Stimulated activated effector memory CD8-positive, alpha-beta T cell treated with anti-CD3 and anti-CD28 coated beads, Interleukin-12 subunit alpha, Interleukin-12 subunit beta, amount 100 ng/mL, for 72 hours (primary cell): Measurements from ENCODE around the gene EVI5L.

Experiments
- ATAC-seq: fragments of 150-1000 bp; cut with Tn5 transposase; 2 replicates; pipeline ENCODE4 v1.10.0; 2021
- DNase-seq, 2 donors: peaks; one replicate each; pipeline ENCODE4 v3.0.0; 2021 to 2022; ENCODE audit warnings: low spot score in 2 of 2
- H3K27ac Mint-ChIP-seq: one replicate; pipeline ENCODE4 v1.8.0; 2022; ENCODE audit warnings: mild to moderate bottlenecking, mixed read lengths
- H3K36me3 Mint-ChIP-seq: one replicate; pipeline ENCODE4 v1.8.0; 2022; ENCODE audit warnings: mild to moderate bottlenecking, mixed read lengths
- H3K4me1 Mint-ChIP-seq: one replicate; pipeline ENCODE4 v1.8.0; 2022; ENCODE audit warnings: mixed read lengths
- H3K4me3 Mint-ChIP-seq: one replicate; pipeline ENCODE4 v1.8.0; 2022; ENCODE audit warnings: mild to moderate bottlenecking, mixed read lengths
- H3K9me3 Mint-ChIP-seq: one replicate; pipeline ENCODE4 v1.8.0; 2022; ENCODE audit warnings: mixed read lengths

EVI5L gene

GRCh38 chr19:7831452-7831851 lies 1.4 kb downstream of the EVI5L start:
- peak overlapping the region; percentile 77 for H3K4me3 Mint-ChIP-seq
- ATAC-seq (no peak), DNase-seq (no peak)
- H3K36me3 Mint-ChIP-seq: peaks cover 5% of the 10 kb centered on the region
- peaks cover 29% of the 10 kb centered on the region for H3K4me1 Mint-ChIP-seq
- H3K27ac Mint-ChIP-seq: peak overlapping the region; percentile 78
- H3K9me3 Mint-ChIP-seq: no peaks in the 10 kb centered on the region

GRCh38 chr19:7832009-7832408 lies 2.0 kb downstream of the EVI5L start:
- peak overlapping the region; percentile 77 for H3K4me3 Mint-ChIP-seq
- ATAC-seq: no peak
- no peaks in the 10 kb centered on the region for H3K9me3 Mint-ChIP-seq
- H3K27ac Mint-ChIP-seq: peak overlapping the region; percentile 78
- H3K36me3 Mint-ChIP-seq: peaks cover 5% of the 10 kb centered on the region
- no peak for DNase-seq
- peaks cover 29% of the 10 kb centered on the region for H3K4me1 Mint-ChIP-seq

GRCh38 chr19:7832781-7833180 lies 2.8 kb downstream of the EVI5L start:
- peaks cover 29% of the 10 kb centered on the region for H3K4me1 Mint-ChIP-seq
- DNase-seq (no peak), ATAC-seq (no peak)
- no peak overlapping the region for H3K4me3 Mint-ChIP-seq
- peaks cover 5% of the 10 kb centered on the region for H3K36me3 Mint-ChIP-seq
- no peaks in the 10 kb centered on the region for H3K9me3 Mint-ChIP-seq
- H3K27ac Mint-ChIP-seq: no peak overlapping the region

- ATAC-seq (no peak), DNase-seq (no peak)
- no peak overlapping the region for H3K4me3 Mint-ChIP-seq
- H3K9me3 Mint-ChIP-seq: no peaks in the 10 kb centered on the region
- peaks cover 29% of the 10 kb centered on the region for H3K4me1 Mint-ChIP-seq
- peaks cover 5% of the 10 kb centered on the region for H3K36me3 Mint-ChIP-seq
- no peak overlapping the region for H3K27ac Mint-ChIP-seq
These were observed 3.4 kb downstream of the EVI5L start for GRCh38 chr19:7833225-7834099.

GRCh38 chr19:7839476-7839875 lies 9.5 kb downstream of the EVI5L start:
- Mint-ChIP-seq H3K27ac (no peak overlapping the region), H3K4me3 (no peak overlapping the region), H3K36me3 (no peaks in the 10 kb centered on the region), H3K9me3 (no peaks in the 10 kb centered on the region), H3K4me1 (no peaks in the 10 kb centered on the region)
- ATAC-seq: no peak
- no peak for DNase-seq

GRCh38 chr19:7840629-7841028 lies 10.6 kb downstream of the EVI5L start:
- Mint-ChIP-seq H3K27ac (no peak overlapping the region), H3K36me3 (no peaks in the 10 kb centered on the region), H3K9me3 (no peaks in the 10 kb centered on the region), H3K4me1 (no peaks in the 10 kb centered on the region), H3K4me3 (no peak overlapping the region)
- DNase-seq (no peak), ATAC-seq (no peak)

GRCh38 chr19:7841751-7842660 lies 12.0 kb downstream of the EVI5L start:
- Mint-ChIP-seq H3K4me1 (no peaks in the 10 kb centered on the region), H3K9me3 (no peaks in the 10 kb centered on the region), H3K27ac (no peak overlapping the region), H3K36me3 (no peaks in the 10 kb centered on the region), H3K4me3 (no peak overlapping the region)
- DNase-seq: no peak
- ATAC-seq: no peak

- no peak overlapping the region for H3K27ac Mint-ChIP-seq
- H3K4me3 Mint-ChIP-seq: no peak overlapping the region
- H3K36me3 Mint-ChIP-seq: no peaks in the 10 kb centered on the region
- DNase-seq (no peak), ATAC-seq (no peak)
- H3K9me3 Mint-ChIP-seq: no peaks in the 10 kb centered on the region
- no peaks in the 10 kb centered on the region for H3K4me1 Mint-ChIP-seq
These were observed 12.8 kb downstream of the EVI5L start for GRCh38 chr19:7842661-7843294.

GRCh38 chr19:7843521-7843920 lies 13.5 kb downstream of the EVI5L start:
- Mint-ChIP-seq H3K9me3 (no peaks in the 10 kb centered on the region), H3K36me3 (no peaks in the 10 kb centered on the region), H3K4me1 (no peaks in the 10 kb centered on the region), H3K27ac (no peak overlapping the region), H3K4me3 (no peak overlapping the region)
- no peak for ATAC-seq
- no peak for DNase-seq

- Mint-ChIP-seq H3K4me1 (no peaks in the 10 kb centered on the region), H3K9me3 (no peaks in the 10 kb centered on the region), H3K27ac (no peak overlapping the region), H3K4me3 (no peak overlapping the region), H3K36me3 (no peaks in the 10 kb centered on the region)
- DNase-seq (no peak), ATAC-seq (no peak)
These were observed 14.4 kb downstream of the EVI5L start for GRCh38 chr19:7844405-7844804.

- Mint-ChIP-seq H3K27ac (no peak overlapping the region), H3K9me3 (no peaks in the 10 kb centered on the region), H3K4me1 (no peaks in the 10 kb centered on the region), H3K36me3 (no peaks in the 10 kb centered on the region), H3K4me3 (no peak overlapping the region)
- no peak for DNase-seq
- no peak for ATAC-seq
These were observed 14.9 kb downstream of the EVI5L start for GRCh38 chr19:7844951-7845350.

GRCh38 chr19:7845390-7846154 lies 15.6 kb downstream of the EVI5L start:
- Mint-ChIP-seq H3K4me3 (no peak overlapping the region), H3K27ac (no peak overlapping the region), H3K9me3 (no peaks in the 10 kb centered on the region), H3K36me3 (no peaks in the 10 kb centered on the region), H3K4me1 (no peaks in the 10 kb centered on the region)
- ATAC-seq: no peak
- no peak for DNase-seq

- ATAC-seq (no peak), DNase-seq (no peak)
- Mint-ChIP-seq H3K9me3 (no peaks in the 10 kb centered on the region), H3K4me1 (no peaks in the 10 kb centered on the region), H3K36me3 (no peaks in the 10 kb centered on the region), H3K27ac (no peak overlapping the region), H3K4me3 (no peak overlapping the region)
These were observed 16.2 kb downstream of the EVI5L start for GRCh38 chr19:7846155-7846646.

GRCh38 chr19:7847664-7848063 lies 17.6 kb downstream of the EVI5L start:
- ATAC-seq (no peak), DNase-seq (no peak)
- H3K36me3 Mint-ChIP-seq: no peaks in the 10 kb centered on the region
- H3K4me3 Mint-ChIP-seq: no peak overlapping the region
- H3K27ac Mint-ChIP-seq: no peak overlapping the region
- peaks cover under 1% of the 10 kb centered on the region for H3K4me1 Mint-ChIP-seq
- no peaks in the 10 kb centered on the region for H3K9me3 Mint-ChIP-seq
